Smooth muscle cell of the brain vasculature (primary cell): Measurements from ENCODE around the gene FIBIN.
"Not testable (repeated sequence)": the region's sequence is repeated elsewhere in the genome, so short reads cannot be mapped to it uniquely, and the experiment has no call there.

ENCODE experiments used
- DNase-seq: peaks from one replicate; pipeline ENCODE4 v3.0.0-alpha.2; 2012; ENCODE audit warnings: low read depth, low spot score

The FIBIN gene

DNA sequence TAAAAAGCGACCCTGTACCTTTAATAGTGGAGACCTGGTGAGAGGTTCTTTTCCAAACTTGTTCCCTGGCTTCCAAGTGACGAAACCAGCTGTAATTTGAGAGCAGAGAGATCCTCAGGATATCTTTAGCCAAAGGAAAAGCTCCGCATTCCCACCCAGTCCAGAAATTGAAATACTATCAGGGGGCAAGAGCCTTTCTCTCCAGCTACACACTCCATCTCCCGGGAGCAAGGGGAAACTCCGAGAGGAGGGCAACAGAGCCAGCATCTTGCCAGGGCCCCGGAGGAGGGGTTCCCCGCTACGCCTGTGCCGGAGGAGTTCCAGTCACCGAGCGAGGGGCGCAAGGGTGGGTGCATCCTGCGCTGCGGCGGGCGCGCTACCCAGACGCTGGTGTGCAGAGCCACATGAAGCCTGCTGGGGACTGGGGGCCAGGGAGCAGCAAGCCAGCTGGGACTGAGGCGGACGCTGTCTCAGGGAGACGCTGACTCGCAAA is at the start of gene FIBIN:
FIBIN (plus strand) TSS at position 148 of the 493 bp plus-strand sequence. CDS start 415 bp downstream, outside the sequence.
- DNase-seq: no peak

DNA sequence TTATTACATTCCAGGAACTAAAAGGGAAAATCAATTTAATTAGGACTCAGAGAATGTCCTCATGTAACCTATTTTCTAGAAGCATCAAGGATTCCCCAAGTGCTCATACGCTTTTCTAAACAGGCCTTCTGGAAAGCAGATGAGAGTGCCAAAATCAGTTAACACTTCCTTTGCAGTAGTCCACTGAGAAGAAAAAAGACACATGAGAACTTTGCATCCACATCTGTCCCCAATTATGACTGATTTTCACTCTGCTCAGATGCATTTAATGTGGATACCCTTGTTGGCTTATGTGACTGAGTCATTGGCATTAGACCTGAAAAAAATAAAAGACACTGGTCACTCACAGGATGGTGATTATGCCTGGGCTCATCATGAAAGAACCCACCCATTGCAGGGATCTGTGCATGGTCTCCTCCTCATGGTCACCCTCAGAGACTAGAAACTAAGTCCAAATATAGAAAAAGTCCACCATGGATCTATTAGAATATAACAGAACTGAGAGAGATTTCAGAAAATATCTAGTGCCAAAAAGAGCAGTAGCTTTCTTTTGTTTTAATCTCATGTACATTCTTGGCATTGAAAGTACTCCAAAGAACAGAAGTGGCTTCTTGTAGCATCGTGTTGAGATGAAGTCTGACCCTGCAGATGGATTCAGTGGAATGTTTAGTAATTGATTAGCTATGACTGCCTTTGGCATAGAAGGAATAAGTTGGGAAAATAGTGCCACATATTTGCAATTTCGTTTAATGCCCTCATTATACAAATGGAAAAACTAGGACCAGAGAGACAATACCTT is 48.8 kb upstream of the FIBIN start:
- no peak for DNase-seq

DNA sequence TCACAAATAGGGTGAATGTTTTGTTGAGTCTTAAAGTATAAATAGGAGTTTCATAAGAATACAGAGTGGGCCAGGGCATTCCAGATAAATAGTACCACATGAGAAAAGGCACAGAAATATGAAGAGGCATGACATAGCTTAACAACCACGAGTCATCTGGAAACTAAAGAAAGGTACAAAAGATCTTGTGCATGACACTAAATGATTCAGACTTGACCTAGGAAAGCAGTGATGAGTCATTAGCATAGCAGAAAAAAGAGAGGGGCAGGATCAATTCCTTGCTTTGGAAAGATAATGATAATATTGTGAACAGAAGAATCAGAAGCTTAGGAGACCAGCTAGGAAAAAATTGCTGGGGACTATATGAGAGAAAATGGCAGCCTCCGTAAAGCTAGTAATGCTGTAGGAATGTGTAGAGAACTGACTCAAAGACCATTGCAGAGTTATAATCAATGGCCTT is 47.6 kb upstream of the FIBIN start:
- no peak for DNase-seq

DNA sequence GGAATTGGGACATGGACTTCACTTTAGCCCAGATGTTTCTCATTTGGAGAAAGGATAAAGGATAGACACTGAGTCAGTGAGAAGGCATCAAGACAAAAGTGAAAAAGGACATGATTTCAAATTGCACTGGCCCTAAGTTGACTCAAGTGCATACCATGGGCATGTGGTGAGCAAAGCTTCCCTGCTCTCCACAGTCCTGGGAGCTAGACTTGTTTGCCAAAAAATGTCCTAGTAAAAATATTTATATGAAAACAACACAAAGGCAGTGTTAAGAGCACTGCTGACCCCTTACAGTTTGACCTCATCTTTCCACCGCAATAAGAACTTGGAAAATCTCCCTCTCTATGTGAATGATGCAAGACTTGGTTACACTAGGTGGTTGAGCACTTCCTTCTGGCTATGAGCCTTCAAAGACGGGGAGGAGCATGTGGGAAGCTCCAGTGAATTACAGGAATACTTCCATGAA is 46.5 kb upstream of the FIBIN start:
- DNase-seq: peak; percentile 95

DNA sequence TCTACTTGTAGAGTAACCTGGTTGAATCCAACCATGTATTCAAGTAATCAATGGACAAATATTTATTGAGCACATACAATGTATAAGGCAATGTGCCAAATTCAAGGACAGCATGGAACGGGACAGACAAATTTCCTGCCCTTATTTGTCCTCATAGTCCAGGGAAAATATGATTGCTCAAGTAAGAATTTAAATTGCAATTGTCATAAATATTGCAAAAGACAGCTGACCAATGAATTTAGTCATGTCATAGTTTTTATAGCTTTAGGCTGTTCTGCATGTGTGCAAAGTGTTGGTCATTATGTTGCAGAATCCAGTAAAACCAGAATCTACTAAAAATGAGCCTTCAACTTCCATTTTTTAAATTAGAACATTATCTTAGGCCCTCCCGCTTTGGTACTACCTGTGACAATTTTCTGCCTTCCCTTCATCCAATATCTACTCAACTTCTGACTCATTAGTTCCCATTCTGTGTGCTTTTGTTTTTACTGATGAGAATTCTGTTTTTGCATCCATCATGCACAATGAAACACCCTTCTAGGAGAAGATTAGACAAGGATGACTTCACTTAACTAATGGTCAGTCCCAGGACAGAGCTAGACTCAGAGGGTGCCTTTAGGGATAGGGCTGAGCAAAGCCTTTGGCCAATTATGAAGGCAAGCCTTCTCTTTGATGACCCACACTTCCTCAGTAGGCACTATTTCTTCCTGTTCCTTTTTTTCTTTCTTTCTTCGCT is 45.8 kb upstream of the FIBIN start:
- DNase-seq: no peak

DNA sequence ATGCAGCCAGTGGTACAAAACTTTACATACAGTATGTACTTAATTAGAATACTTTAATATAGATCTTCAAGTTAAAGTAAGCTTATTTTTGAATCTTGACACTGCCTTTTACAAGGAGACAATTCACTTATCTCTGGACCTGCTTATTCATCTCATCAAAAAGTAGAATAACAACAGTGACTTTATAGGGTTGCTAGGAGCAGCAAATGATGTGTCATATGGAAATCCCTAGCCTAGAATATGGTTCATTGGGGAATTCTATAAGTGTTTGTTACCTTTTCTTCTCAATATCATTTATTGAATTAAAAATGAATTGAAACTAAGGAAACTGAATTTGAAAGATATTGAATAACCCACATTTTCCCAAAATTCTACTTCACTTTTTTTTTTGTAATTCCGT is 45.0 kb upstream of the FIBIN start:
- DNase-seq: no peak

DNA sequence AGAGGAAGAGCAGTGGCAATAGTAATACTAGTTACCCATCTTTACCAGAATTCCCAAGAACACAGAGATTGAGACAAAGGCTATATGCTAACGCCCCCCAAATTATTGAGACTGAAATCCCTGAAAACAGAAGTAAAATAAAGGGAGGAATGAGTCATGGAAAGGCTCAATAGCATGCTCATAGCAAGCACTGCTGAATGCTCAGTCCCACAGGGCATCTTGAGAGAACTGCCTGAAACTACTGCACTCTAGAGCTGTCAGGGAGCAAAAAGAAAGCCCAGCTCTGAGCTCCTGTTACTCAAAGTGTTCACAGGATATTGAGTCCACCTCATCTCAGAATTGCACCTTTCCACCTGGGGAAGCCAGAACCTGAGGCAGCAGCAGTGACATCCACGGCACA is 44.1 kb upstream of the FIBIN start:
- no peak for DNase-seq

DNA sequence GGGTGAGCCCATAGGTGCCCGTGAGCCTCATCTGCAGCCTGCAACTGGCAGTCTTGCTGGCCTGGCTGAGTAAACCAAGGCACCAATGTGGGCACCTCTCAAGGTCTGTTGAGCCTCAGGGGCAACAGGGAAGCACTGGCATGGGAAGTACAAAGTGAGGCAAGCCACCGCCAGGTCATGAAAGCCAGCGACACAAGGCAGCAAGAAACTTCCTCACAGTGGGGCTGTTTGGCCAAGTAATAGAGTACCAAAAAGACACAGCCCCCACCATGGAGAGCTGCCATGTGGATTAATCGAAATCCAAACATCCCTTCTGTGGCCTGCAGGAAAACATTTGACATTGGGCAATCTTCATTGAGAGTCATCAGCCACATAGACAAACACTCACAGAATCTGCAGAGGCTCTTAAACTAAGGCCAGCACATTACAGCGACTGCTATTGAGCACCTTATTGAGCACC is 43.6 kb upstream of the FIBIN start:
- DNase-seq: no peak

DNA sequence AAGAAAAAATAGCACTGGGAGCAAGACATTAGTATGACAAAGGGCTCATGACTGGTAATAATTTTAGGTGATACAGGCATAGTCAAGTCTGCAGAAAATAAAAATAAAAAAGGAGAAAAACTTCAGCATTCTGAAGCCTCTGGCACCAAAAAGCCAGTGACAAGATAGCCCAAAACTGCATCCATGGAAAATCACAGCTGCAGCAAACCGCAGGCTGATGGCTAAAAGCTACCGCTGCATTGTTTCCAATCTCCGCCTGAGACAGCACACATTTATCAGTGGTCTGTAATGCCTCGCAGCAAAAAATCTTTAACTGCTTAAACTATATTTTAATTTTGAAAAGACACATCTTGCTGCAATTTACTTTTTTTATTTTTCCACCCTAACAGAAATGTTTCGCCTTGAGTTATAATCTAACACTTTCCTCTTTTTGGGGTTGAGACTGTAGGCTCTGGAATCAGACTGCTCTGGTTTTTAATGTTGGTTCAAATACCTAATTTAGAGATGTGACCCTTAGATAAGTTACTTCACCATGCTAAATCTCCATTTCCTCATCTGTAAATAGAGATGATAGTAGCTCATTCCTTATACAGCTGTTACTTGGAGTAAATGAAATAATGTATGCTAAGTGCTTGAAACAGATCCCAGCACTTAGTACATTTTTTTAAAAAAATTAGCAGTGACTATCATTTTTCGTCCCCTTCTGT is 42.0 kb upstream of the FIBIN start:
- DNase-seq: no peak

DNA sequence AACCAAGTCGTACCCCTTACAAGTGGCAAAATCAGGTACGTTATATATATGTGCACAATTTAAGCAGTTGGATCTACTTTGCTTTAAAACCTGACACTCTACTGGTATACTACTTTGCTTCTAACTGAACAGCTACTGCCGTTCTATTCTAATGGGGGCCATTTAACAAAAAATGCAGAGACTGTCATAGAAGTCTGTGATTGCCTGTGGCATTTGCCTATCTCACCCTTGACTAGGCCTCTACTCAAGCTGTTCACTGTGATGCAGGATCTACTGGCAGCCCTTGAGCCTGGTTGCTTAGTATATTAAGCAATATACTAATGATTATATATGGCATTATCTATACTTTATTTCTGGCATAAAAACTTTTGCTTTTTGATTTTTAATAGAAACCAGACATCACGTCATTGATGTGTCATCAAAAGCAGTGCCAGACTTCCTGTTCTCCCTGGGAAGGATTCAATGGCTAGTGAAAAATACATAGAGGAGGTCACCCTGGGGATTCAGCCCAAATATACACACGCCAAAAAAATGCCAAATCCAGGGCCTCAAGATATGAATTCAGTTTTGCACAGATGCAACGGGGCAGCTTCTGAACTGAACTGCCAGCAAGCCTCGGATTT is 40.0 kb upstream of the FIBIN start:
- DNase-seq: no peak

DNA sequence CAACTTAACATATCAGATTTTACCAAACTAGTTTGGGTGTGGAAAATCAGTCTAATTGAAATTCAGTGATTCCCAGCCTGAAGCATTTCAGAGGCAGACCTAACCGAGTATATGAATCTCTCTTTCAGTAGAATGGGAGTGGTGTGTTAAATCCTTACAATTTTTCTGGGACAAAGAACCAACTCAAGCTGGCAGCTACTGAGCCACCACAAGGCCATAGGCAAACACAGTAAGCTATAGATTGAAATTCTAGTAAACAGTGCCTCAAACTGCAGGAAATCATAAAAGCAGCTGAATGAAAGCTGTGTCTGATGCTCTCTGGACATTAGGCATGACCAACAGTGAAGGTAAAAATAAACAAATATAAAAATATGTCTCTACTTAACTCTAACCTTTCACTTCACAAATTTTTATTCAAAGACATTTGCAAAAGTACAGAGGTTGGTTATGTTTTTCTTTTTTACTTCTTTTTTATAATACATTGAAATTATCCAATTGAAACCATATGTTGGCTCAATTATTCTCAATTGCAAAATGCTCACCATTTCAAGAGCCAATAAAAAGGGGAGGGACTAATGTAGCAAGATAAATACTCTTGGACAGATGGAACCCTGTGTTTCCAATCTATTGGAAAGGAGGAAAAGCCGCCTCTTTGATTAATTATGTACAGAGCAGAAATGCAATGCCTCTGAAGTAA is 35.8 kb upstream of the FIBIN start:
- no peak for DNase-seq

DNA sequence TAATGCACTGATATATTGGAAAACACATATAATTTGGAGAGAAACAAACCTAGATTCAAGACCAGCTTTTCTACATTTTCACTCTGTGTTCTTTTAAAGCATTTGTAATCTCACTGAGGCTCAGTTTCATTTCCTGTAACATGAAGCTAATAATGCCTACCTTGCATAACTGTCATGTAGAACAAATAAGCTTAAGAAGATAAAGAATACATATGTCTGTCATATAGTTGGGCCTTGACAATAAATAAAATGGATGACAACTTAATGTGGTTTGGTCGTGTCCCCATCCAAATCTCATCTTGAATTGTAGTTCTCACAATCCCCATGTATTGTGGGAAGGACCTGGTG is 35.2 kb upstream of the FIBIN start:
- no peak for DNase-seq

DNA sequence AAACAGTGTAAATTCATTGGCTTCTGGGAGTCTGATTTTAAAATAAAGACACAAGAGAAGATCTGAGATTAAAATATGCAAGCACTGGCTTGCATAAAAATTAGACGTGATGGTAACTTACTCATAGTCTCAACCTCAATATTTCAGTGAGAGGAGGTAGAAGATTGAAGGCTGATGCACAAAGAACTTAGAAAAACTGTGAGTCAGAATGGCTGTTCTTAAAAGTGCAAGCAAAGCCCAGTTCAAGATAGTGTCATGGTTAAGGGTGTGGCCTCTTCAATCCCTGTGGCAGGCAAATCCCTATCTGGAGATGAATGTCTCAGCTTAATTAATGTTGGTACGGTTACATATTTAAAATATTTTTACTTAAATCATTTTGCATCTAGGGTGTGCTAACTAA is 33.6 kb upstream of the FIBIN start:
- no peak for DNase-seq

DNA sequence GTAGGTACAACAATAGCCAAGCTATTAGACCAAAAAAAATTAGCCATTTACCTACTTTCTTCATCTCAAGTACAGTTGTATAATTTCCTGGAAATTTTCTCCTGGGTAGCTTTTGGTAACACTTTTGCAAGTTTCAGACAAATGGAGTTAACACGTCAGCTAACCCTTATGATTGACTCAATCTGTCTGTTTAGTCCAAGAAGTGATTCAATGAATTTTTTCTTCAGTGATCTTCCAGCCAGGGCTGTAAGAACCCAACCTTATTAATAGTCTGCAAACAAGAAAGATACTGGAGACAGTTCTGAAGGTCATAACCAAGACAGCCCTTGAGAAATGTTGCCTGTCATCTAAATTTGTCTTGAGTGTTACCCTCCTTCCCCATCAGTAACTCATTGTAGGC is 30.1 kb upstream of the FIBIN start:
- DNase-seq: no peak

DNA sequence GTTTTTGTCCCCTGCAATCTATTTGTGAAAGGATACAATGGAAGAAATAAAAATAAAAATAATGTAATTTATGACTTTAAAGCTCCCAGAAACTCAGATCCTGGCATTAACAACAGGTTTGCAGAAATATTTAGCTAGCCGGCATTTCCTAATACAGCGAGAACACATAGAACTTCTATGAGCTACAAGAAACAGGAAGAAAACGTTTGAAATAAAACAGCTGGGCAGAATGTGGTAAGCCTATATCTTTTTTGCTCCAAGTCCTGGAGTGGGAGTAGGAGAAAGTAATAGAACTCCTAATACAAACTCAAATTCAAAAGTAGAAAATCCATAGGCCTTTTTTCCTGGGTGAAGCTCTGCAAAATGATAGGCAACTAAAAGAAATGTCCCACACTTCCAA is 29.6 kb upstream of the FIBIN start:
- no peak for DNase-seq

DNA sequence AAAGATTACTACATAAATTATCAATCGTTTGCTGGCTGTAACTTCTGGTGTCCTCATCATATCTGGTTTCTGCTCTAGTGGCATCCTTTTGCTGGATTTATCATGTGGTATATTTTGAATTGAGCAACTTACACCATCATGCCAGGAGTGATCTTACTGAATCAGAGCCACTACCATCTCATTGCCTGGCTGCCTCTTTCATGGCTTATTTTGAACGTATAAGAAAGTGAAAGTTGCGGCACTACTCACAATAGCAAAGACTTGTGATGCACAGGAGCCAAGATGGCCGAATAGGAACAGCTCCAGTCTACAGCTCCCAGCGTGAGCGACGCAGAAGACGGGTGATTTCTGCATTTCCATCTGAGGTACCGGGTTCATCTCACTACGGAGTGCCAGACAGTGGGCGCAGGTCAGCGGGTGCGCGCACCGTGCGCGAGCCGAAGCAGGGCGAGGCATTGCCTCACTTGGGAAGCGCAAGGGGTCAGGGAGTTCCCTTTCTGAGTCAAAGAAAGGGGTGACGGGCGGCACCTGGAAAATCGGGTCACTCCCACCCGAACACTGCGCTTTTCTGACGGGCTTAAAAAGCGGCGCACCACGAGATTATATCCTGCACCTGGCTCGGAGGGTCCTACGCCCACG is 28.9 kb upstream of the FIBIN start:
- DNase-seq: not testable (repeated sequence)

DNA sequence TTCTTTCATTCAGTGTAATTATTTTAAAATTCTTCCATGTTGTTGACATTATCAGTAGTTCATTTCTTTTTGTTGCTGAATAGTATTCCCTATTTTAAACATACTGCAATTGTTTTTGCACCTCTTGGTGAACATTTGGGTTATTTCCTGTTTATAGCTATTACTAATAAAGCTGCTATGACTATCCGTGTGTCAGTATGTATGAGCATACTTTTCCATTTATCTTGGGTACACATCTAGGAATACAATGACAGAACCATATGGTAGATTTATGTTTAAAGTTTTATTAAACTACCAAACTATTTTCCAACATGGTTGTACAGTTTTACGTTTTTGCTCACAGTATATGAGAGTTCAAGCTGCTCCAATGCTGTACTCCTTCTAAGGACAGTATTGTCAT is 22.0 kb upstream of the FIBIN start:
- DNase-seq: no peak

DNA sequence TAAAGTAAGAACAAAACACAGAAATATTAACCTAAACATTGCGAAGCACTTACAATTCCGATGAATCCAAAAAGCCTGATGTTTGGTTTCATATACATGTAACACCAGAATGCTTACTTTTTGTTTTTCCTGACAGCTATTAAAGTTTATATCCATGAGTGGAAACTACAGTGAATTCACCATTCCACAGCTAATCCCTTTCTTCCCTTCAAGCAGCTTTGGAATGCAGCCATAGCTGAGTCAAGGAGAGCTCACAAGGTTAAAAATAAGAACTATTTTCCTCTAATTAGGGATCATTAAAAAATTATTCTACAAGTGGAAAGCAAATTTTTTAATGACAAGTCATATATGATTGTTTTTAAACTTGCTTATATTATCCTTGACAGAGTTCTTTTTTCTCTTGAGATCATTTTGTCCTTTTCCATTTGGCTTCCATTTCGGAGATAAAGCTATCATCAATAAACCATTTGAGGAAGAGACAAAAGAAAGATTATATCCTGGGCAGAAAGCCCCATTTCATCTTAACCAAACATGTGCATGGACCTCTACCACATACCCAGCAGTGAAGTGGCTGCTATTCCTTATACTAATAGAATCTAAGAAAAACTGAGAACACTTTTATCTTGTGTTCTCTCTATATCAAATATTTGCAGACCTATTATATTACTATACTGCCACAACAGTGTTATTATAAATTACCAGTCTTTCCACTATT is 19.7 kb upstream of the FIBIN start:
- DNase-seq: no peak

DNA sequence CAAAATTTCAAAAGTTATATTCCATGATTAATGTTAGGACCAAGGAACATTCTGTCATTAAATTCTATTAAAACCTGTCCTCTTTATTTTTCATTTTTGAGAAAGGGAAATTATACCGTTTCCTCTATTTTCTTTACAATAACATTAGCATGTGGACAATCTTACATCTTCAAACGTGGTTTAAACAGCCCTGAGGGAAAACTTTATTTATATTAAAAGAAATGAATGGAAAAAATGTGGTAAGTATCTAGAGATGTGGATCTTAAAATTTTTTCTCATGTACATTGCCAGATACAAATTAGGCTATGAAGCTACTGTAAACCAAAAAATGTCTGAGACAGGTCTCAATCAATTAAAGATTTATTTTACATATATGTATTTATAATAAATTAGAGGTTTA is 18.9 kb upstream of the FIBIN start:
- no peak for DNase-seq

DNA sequence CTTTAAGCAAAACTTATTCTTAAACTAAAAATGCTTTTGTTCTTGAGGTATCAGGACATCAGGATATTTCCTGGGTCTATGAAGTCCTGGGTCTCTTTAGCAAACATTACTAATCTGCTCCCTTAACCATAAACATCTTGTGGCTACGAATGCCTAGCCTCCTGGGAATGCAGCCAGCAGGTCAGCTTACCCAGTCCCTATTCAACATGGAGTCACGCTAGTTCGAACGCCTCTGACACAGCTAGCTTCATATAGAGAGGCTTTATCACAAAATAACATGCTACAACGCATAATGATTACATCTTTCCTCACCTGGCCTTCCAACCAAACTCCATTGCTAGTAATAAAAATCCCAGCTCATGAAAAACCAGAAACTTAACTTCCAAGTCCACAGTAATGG is 17.5 kb upstream of the FIBIN start:
- DNase-seq: no peak
